ENCODE measurements around the gene SFXN2.
"Not testable (repeated sequence)": the region's sequence is repeated elsewhere in the genome, so short reads cannot be mapped to it uniquely, and the experiment has no call there.

The SFXN2 gene

DNA sequence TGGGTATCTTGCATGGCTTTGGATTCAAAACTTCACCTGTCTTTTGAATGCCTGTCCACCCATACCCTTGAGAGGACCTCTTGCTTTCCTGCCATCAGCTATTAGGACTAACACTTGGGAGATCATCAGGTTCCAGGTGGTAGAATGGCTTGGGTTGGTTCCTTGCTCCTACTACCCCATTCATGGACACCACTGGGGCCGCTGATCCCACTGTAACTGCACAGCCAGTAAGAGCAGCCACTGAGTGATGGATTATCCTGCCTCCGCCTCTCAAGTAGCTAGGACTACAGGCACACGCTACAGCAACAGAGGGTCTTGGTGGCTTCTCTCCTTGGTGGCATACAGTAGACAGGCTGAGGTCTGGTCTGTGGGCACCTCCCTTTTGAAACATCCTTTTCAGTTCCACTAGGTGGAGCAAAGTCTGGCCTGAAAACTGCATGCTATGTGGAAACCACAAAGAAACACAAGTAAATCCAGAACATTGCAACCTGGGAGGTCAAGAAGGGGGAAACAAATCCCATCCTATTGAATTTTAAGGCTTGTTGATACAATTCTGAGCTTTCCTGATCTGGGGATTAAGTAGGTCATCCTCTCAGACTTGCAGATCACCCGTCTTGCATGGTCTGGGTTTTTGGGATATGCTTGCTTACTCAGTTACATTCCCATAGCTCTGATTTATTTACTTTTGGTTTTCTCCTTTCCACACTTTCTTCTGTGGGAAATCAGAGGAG is 38.7 kb downstream of the SFXN2 start:
- DNase-seq (ENCODE audit: low read depth in 3 of 3), result no peak

DNA sequence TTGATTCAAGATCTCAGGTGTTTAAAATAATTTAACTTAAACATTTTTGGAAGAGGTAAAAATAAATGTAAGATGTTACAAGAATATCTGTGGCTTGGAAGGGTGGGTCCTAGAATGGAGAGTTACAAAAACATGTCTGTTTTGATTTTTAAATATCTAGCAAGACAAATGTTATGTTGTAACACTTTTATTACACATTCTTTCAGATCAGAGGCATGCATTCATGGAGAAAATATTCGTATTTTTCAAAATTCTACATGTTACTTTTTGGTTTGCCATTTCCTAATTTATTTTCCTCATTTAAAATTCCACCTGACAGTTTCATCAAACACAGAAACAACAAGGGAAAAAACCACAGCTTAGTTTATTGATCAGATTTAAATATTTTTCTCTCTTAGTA is 39.3 kb downstream of the SFXN2 start:
- DNase-seq (ENCODE audit: low read depth in 3 of 3), result no peak

- no peak for DNase-seq (ENCODE audit: low read depth in 3 of 3)
Observed at GRCh38 chr10:102757323-102757722, 42.9 kb downstream of the SFXN2 start.

- DNase-seq (ENCODE audit: low read depth in 3 of 3), result no peak
Observed at GRCh38 chr10:102758240-102758932, 44.0 kb downstream of the SFXN2 start.

GRCh38 chr10:102758933-102759262 is 44.5 kb downstream of the SFXN2 start:
- DNase-seq (ENCODE audit: low read depth in 3 of 3), result not testable (repeated sequence)

DNA sequence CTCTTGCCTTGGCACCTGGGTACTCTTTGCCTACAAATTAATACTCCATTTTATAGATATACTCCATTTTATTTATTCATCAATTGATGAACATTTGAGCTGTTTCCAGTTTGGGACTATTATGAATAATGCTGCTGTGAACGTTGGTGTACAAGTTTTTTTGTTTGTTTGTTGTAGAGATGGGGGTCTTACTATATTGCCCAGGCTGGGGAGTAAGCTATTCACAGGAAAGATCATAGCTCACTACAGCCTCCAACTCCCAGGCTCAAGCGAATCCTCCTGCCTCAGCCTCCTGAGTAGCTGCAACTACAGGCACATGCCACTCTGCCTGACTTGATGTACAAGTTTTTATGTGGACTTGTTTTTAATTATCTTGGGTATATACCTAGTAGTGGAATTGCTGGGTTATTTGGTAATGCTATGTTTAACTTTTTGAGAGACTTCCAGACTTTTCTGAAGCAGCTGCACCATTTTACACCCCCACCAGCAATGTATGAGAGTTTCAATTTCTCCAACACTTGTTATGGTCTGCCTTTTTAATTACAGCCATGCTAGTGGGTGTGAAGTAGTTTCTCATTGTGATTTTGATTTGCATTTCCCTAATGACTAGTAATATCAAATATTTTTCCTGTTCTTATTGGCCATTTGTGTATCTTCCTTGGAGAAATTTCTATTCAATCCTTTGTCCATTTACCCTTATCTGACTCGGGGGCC is 45.2 kb downstream of the SFXN2 start:
- no peak for DNase-seq (ENCODE audit: low read depth in 3 of 3)

- no peak for DNase-seq (ENCODE audit: low read depth in 3 of 3)
Observed at GRCh38 chr10:102761981-102762380, 47.5 kb downstream of the SFXN2 start.

DNA sequence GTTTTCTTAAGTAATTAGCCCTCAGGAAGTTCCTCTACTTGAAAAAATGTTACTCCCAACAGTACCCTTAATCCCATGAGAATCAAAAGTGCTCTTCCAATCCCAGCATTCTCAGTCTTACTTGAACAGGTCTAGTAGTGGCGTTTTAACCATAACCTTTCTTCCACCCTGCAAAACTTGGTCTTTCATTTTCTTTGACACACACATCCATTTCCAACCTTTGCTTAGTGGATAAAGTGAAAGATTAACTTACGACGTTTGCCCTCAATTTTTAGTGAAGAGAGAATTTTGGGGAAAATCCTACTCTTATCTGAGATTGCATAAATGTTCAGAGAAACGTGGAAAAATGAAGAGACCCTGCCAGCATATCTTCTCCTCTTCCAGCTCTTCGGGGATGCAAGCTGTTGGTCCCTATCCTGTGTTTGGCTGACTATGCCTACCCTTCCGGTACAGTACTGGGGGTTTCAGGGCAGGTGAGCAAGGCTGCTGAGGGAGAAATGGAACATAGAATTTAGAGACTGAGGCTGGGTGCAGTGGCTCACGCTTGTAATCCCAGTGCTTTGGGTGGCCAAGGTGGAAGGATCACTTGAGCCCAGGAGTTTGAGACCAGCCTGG is 48.1 kb downstream of the SFXN2 start:
- DNase-seq (ENCODE audit: low read depth in 3 of 3), result no peak

GRCh38 chr10:102763037-102763607 is 48.7 kb downstream of the SFXN2 start:
- DNase-seq (ENCODE audit: low read depth in 3 of 3), result no peak

GRCh38 chr10:102764470-102765161 is 50.2 kb downstream of the SFXN2 start:
- no peak for DNase-seq (ENCODE audit: low read depth in 3 of 3)

GRCh38 chr10:102765336-102765735 is 50.9 kb downstream of the SFXN2 start:
- DNase-seq (ENCODE audit: low read depth in 3 of 3), result no peak

GRCh38 chr10:102767428-102768160 is 53.2 kb downstream of the SFXN2 start:
- DNase-seq (ENCODE audit: low read depth in 3 of 3), result no peak

- DNase-seq (ENCODE audit: low read depth in 3 of 3), result no peak
Observed at GRCh38 chr10:102769375-102770107, 55.1 kb downstream of the SFXN2 start.

DNA sequence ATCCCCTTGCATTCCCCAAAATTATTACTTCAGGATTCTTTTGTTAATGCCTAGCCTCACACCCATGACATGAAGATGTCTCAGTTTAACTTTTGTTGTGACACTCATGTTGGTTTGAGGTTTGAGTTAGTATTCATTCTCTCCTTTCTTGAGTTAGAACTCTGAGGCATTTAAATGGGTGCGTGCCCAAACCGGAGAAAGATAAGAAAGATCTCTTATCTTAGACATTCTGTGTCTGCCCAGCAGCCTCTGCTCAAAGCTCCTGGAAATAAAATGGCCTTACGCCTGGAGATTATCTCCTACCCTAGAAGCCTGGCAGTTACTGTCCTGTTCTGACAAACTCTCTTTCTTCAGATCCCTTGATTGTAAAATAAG is 55.7 kb downstream of the SFXN2 start:
- no peak for DNase-seq (ENCODE audit: low read depth in 3 of 3)

GRCh38 chr10:102770792-102771191 is 56.4 kb downstream of the SFXN2 start:
- no peak for DNase-seq (ENCODE audit: low read depth in 3 of 3)

GRCh38 chr10:102773320-102773719 is 58.9 kb downstream of the SFXN2 start:
- no peak for DNase-seq (ENCODE audit: low read depth in 3 of 3)

DNA sequence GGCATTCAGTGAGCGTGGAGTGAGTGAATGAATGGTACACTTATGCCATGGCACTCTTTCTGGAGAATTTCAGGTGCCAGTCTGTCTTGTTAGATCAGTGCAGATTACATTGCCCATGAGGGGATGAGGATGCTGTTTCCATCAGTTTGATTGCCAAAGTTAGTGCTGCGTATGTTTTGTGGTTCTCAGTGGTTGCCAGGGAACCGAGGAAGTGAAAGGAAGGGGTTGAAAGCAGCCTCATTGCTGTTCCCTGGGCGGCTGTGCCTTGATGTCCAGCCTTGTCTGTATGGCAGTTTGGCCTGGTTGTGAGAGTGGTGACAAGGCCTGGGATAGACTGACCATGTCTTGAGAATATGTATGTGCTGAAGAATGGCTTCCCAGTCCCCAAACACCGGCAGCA is 59.5 kb downstream of the SFXN2 start:
- DNase-seq (ENCODE audit: low read depth in 3 of 3), result no peak

- no peak for DNase-seq (ENCODE audit: low read depth in 3 of 3)
Observed at GRCh38 chr10:102775201-102775934, 60.9 kb downstream of the SFXN2 start.

DNA sequence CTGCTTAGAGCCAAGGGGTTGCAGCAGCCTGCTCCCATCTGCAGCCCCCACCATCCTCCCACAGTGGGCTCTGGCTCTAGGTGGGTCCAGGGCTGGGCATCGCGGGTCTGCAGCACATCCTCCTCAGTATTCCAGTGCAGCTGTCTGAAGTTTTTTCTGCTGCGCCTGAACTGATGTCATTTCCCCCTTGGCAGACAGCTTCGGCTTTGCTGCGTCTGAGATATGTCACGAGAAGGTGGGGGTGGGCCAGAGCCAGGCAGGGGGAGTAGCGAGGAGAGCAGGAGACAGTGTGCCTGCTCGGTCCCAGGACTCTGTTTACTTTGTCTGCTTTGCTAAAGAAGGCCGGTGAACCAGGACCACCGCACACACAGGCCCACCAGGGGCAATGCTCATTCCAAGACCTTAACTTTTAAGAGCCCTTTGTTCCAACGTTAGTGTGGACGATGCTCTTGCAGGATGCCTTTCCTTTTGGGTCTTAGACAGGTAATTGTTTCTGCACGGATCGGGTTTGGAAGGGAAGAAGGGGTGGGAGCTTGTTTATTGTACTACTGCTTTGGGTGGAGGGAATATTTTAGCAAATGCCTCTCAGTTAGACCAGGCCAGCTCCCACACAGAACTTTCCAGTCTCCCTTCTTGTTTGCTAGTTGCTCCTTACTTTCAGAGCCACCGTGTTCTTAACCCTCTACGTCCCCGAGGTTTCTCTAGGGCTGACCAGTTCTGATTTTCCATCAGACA is 61.7 kb downstream of the SFXN2 start:
- no peak for DNase-seq (ENCODE audit: low read depth in 3 of 3)

Data from stimulated activated CD4-positive, alpha-beta T cell treated with anti-CD3 and anti-CD28 coated beads, TNF-alpha, amount 100 ng/mL, for 48 hours (primary cell).